DLD1 (cell line): ENCODE measurements around the gene PDIA6.
"Not testable (repeated sequence)": the region's sequence is repeated elsewhere in the genome, so short reads cannot be mapped to it uniquely, and the experiment has no call there.

Source experiments
- in situ Hi-C: cut with HindIII; loops from 2 replicates; pipeline ENCODE4 v1.10.0; 2017; ENCODE audit warnings: low sequenced_read_pairs

The PDIA6 gene

GRCh38 chr2:10813163-10814138 is 866 bp upstream of the PDIA6 start:
- in situ Hi-C loops, result not testable (repeated sequence)

GRCh38 chr2:10811517-10811916 is 1.1 kb downstream of the PDIA6 start:
- in situ Hi-C loops, result no loop called here

DNA sequence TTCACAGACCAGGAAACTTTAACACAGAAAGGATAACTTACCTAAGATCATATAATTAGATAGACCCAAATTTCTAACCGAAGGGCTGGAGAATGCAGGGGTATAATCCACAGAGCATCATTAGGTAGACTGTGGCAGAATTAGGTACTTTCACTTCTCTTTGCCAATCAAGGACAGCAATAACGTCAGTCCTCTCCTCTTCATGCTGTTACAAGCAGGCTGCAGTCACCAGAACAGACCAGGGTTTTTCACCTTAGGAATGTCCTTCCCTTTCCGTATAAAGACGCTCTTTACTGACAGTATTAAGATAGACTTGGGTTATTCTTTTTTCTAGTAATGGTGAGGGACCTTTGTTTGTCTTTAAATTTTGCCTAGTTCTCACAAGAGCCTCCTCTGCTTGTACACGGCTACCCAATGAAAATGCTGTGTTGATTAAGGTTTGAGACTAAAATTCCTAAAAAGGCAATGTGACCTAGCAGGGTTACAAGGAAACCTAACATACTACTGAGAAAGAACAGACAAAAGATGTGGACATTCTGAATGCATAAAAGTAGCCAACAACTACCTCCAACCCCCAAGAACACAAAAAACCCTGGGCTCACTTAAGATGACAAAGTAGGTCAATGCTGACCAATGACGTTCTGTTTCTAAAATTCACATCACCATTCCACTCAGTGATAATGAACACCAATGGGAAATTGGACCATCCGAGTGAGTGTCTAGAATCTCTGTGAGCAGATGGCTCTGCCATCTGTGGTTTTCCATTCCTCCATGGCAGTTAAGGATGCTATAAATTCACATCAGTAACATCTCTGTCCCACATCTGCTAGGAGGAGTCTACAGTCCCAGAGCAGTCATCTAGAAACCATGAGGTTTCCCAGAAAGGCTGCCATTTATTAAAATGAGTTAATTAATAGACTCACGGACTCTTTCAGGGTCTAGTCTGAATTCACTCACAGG is 2.1 kb downstream of the PDIA6 start:
- in situ Hi-C loops, result no loop called here

GRCh38 chr2:10806543-10806942 is 6.0 kb downstream of the PDIA6 start:
- in situ Hi-C loops, result no loop called here

GRCh38 chr2:10805990-10806389 is 6.6 kb downstream of the PDIA6 start:
- in situ Hi-C loops, result not testable (repeated sequence)

- in situ Hi-C loops, result no loop called here
These were observed 9.9 kb downstream of the PDIA6 start for GRCh38 chr2:10802657-10803056.

- in situ Hi-C loops, result no loop called here
These were observed 12.4 kb downstream of the PDIA6 start for GRCh38 chr2:10800163-10800562.

DNA sequence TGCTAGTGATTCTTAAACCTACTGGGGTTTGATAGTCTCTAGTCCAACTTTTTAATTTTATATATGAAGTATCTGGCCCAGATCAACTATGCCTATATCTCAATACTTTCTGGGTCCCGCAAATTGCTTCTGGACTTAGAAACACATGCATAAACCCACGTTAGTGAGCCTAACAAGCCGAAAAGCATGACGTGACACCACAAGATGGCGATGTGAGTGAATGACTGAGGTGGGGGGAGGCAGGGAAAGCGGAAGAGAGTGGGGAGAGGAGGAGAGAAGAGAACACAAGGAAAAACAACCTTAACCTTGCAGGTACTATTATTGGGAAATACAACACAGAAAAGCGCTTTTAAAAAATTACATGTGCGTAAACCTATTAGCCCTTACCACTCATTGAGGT is 13.8 kb downstream of the PDIA6 start:
- in situ Hi-C loops, result no loop called here

DNA sequence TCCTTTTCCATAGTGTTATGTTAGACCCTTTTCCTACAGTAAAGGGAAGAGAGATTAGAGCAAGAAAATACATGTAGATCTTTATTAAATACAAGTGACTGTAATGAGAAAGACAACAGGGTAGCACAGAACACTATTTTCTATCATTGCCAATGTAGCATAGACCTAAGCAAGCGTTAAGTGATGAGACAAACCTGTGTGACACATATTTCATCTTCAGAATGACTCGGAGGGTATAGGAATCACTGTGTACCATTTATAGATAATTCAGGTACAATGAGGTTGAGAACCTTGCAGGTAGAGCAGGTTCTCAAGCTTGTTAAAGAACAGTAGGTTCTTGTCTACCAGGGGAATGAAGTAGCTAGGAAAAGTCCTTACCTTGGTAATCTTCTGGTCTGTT is 15.9 kb downstream of the PDIA6 start:
- in situ Hi-C loops, result no loop called here

- in situ Hi-C loops, result no loop called here
These were observed 17.0 kb downstream of the PDIA6 start for GRCh38 chr2:10795508-10796046.

DNA sequence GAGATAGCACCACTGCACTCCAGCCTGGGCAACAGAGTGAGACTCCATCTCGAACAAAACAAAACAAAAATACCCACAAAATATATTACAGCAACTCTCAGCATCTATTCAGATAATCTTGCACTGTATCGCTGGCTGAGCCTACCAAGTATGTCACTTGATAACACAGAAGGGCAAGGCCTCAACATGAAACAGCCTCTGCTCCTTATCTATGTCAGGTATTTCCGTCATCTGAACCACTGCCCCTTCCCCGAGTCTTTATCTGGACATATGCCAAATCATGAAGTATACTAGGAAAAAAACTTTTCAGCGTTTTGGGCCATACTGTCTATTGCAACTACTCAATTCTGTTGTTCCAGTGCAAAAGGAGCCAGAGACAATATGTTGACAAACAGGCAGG is 17.7 kb downstream of the PDIA6 start:
- in situ Hi-C loops, result no loop called here

DNA sequence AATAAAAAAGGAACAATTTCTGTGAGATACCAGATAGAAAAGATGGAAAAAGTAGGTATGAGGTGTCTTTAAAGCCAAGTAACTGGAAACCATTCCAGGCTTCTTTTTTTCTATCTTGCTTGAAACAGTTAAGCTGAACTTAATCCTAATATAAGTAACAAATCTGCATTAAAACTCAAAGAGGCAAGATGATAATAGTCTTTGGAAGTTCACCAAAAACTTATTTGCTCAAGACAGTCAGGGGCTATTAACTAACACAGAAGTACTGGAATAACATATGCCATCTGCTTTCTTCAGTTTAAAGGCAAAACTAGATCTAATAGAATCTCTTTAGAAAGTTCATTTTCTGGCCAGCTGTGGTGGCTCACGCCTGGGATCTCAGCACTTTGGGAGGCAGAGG is 18.8 kb downstream of the PDIA6 start:
- in situ Hi-C loops, result no loop called here

- in situ Hi-C loops, result no loop called here
These were observed 19.8 kb downstream of the PDIA6 start for GRCh38 chr2:10792660-10793400.

DNA sequence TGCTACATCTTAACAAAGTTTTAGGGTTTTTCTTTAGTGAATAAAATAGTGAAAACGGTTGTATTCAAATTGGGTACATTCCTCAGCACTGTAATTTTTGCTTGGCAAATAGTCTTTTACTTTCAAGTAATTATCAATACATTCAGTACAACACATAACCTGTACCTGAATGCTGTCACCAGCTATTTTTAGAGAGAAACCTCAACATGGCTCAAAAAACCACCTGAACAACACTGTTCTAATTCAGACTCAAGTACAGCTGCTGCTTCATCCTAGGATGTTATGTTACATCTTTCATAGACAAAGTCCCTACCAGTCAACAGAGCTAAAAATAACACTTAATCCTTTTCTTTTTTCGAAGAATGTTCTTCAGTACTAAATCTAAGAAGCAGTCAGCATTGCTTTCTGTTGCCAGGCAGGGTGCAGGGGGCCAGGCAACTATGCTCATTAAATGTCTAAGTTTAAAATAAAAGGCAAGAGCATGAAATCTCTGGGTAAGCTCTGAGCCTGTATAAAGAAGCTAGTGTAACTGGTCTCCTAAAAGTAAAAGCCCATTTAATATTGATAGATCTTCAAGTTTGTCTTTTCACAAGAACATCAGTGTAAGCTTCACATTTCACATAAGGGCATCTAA is 20.5 kb downstream of the PDIA6 start:
- in situ Hi-C loops, result no loop called here

- in situ Hi-C loops, result no loop called here
These were observed 22.2 kb downstream of the PDIA6 start for GRCh38 chr2:10790228-10790973.

DNA sequence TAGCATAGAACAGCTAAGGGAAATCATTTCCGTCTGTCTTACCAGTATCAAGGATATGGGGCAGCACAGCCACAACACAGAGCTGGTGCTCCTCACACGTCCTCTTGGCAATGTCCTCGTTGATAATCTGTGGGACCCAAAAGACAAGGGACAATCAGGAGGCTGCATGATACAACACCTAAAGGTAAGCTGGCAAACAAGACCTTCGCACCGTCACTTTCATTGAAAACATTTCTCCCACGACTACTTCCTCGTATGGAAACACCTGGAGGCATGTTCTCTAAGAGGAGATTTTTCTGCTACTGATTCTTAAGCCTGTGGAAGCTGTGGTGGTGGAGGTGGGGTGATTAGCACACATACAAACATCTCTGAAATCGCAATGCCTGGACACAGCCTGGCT is 23.7 kb downstream of the PDIA6 start:
- in situ Hi-C loops, result no loop called here

- in situ Hi-C loops, result no loop called here
These were observed 25.2 kb downstream of the PDIA6 start for GRCh38 chr2:10787176-10787968.

DNA sequence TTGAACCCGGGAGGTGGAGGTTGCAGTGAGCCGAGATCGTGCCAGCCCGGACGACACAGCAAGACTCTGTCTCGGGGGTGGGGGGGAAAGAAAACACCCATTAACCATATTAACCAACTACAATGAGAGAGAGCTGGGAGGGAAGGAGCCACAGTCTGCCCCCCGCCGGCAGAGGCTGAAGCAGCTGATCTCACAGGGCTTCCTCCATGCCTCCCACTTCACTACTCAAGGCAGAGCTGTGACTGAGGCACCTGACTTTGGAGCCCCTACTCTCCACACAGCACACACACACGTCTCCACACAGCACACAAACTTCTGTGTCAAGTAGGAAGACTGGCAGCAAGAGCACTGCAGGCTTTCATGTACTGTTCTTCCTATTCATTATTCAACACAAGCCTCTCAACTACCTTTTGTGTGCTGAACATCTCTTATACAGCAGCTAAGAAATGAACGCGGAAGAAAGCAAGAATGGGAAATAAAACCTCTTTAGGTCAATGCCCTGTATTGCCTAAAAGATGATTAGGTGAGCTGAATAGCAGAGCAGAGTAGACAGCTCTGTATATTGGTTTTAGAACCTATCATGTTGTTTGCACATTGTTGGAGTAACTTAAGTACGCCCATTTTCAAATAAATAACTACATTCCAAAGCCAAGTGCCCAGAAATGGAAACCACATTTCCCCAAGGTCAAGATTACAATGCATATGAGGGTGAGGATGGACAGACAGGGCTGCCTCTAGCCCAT is 26.2 kb downstream of the PDIA6 start:
- in situ Hi-C loops, result no loop called here
